GM21447 (cell line): Measurements from ENCODE around the gene COL6A1.
"Not testable (repeated sequence)": the region's sequence is repeated elsewhere in the genome, so short reads cannot be mapped to it uniquely, and the experiment has no call there.

Experiments used
- ATAC-seq: cut with Tn5 transposase; IDR thresholded peaks from one replicate; pipeline ENCODE4 v1.9.1; 2021; ENCODE audit not compliant: unreplicated experiment

Gene COL6A1

GRCh38 chr21:45945066-45945867, 36.3 kb upstream of the COL6A1 start:
- no peak for ATAC-seq

- no peak for ATAC-seq
These were observed 35.7 kb upstream of the COL6A1 start for GRCh38 chr21:45945868-45946210.

GRCh38 chr21:45947296-45947695, 34.3 kb upstream of the COL6A1 start:
- no peak for ATAC-seq

GRCh38 chr21:45947716-45948255, 33.8 kb upstream of the COL6A1 start:
- ATAC-seq = no peak

GRCh38 chr21:45948576-45949141, 32.9 kb upstream of the COL6A1 start:
- ATAC-seq = no peak

GRCh38 chr21:45949928-45950739, 31.4 kb upstream of the COL6A1 start:
- ATAC-seq = no peak

- ATAC-seq = no peak
These were observed 30.6 kb upstream of the COL6A1 start for GRCh38 chr21:45950740-45951515.

GRCh38 chr21:45951676-45952075, 29.9 kb upstream of the COL6A1 start:
- ATAC-seq = no peak

GRCh38 chr21:45952527-45952926, 29.0 kb upstream of the COL6A1 start:
- not testable (repeated sequence) for ATAC-seq

- ATAC-seq = no peak
These were observed 28.6 kb upstream of the COL6A1 start for GRCh38 chr21:45952974-45953373.

- ATAC-seq = no peak
These were observed 27.3 kb upstream of the COL6A1 start for GRCh38 chr21:45954261-45954660.

GRCh38 chr21:45954921-45955320, 26.6 kb upstream of the COL6A1 start:
- no peak for ATAC-seq

GRCh38 chr21:45957551-45957950, 24.0 kb upstream of the COL6A1 start:
- no peak for ATAC-seq

- no peak for ATAC-seq
These were observed 23.5 kb upstream of the COL6A1 start for GRCh38 chr21:45957981-45958600.

- ATAC-seq = no peak
These were observed 22.4 kb upstream of the COL6A1 start for GRCh38 chr21:45959182-45959581.

- no peak for ATAC-seq
These were observed 21.7 kb upstream of the COL6A1 start for GRCh38 chr21:45959779-45960390.

- ATAC-seq = not testable (repeated sequence)
These were observed 20.2 kb upstream of the COL6A1 start for GRCh38 chr21:45961408-45961807.

- ATAC-seq = no peak
These were observed 18.9 kb upstream of the COL6A1 start for GRCh38 chr21:45962531-45963231.

- ATAC-seq = no peak
These were observed 18.4 kb upstream of the COL6A1 start for GRCh38 chr21:45963232-45963570.

GRCh38 chr21:45964649-45965048, 16.9 kb upstream of the COL6A1 start:
- ATAC-seq = no peak
